Kidney tubule cell (primary cell): ENCODE data around the gene RPP40.
A peak's percentile ranks its signal among the peaks of the same experiment; 100 is the strongest.
"Not testable (repeated sequence)": the region's sequence is repeated elsewhere in the genome, so short reads cannot be mapped to it uniquely, and the experiment has no call there.

Experiments used
- DNase-seq: peaks from one replicate; pipeline ENCODE4 v3.0.0-alpha.2; 2018; ENCODE audit warnings: low spot score

The RPP40 gene

GRCh38 chr6:5003604-5004372, at the start of gene RPP40:
RPP40 (minus strand) TSS chr6:5004037; CDS start chr6:5004002, 35 bp downstream.
- DNase-seq = peak; percentile 96

- DNase-seq = no peak
These were observed 49.2 kb upstream of the RPP40 start for GRCh38 chr6:5053038-5053437.

GRCh38 chr6:5051394-5051793, 47.6 kb upstream of the RPP40 start:
- DNase-seq = no peak

- DNase-seq = no peak
These were observed 46.2 kb upstream of the RPP40 start for GRCh38 chr6:5050009-5050408.

DNA sequence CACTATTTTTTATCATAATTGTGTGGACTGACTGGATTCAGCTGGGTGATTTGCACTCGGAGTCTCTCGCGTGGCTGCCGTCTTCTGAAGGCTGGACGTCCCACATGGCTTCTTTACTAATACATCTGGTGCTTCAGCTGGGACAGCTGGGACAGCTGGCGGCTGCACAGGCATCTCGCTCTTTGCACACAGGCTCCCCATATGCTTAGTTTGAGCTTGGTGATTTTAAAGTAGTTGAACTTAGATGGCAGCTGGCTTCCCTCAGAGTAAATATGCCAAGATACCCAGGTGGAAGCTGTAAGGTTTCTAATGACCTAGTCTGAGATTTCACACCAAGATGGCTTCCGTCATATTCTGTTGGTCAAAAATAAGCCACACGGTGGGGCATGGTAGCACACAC, 42.6 kb upstream of the RPP40 start:
- DNase-seq = no peak

- DNase-seq = no peak
These were observed 41.6 kb upstream of the RPP40 start for GRCh38 chr6:5045416-5045815.

- no peak for DNase-seq
These were observed 41.0 kb upstream of the RPP40 start for GRCh38 chr6:5044866-5045265.

GRCh38 chr6:5042436-5042835, 38.6 kb upstream of the RPP40 start:
- DNase-seq = no peak

- DNase-seq = no peak
These were observed 38.1 kb upstream of the RPP40 start for GRCh38 chr6:5041955-5042354.

DNA sequence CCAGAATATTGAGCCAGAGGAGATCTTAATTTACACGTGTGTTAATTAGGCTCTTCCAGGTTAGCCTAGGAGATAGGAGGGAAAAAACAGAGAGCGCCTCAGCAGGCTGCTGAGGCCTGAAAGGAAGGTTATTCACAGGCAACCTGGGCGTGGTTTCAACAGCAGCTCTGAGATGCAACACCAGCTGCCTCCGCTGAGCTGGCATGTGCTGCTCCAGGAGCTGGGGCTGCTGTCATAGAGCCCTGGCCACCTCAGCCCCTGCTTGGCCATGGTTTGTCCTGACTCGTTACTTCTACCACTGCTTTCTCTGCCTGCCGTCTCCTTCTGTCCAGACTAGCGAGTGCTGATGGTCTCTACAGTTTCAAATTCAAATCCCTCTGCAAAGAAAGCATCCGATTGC, 32.4 kb upstream of the RPP40 start:
- no peak for DNase-seq

GRCh38 chr6:5034736-5035135, 30.9 kb upstream of the RPP40 start:
- DNase-seq = no peak

DNA sequence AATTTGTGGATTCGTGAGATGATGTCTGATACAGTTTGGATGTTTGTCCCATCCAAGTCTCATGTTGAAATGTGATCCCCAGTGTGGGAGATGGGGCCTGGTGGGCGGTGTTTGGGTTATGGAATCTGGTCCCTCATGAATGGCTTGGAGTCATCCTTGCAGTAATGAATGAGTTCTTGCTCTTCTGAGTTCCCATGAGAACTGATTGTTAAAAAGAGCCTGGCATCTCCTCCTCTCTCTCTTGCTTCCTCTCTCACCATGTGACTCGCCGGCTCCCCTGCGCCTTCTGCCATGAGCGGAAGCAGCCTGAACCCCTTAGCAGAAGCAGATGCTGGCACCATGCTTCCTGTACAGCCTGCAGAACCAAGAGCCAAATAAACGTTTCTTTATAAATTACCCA, 30.5 kb upstream of the RPP40 start:
- no peak for DNase-seq

GRCh38 chr6:5033214-5033904, 29.5 kb upstream of the RPP40 start:
- DNase-seq = not testable (repeated sequence)

GRCh38 chr6:5032706-5033105, 28.9 kb upstream of the RPP40 start:
- not testable (repeated sequence) for DNase-seq

GRCh38 chr6:5031150-5031549, 27.3 kb upstream of the RPP40 start:
- no peak for DNase-seq

- DNase-seq = peak; percentile 83
These were observed 26.8 kb upstream of the RPP40 start for GRCh38 chr6:5030596-5031136.

GRCh38 chr6:5029609-5030008, 25.8 kb upstream of the RPP40 start:
- DNase-seq = no peak

GRCh38 chr6:5028921-5029320, 25.1 kb upstream of the RPP40 start:
- no peak for DNase-seq

DNA sequence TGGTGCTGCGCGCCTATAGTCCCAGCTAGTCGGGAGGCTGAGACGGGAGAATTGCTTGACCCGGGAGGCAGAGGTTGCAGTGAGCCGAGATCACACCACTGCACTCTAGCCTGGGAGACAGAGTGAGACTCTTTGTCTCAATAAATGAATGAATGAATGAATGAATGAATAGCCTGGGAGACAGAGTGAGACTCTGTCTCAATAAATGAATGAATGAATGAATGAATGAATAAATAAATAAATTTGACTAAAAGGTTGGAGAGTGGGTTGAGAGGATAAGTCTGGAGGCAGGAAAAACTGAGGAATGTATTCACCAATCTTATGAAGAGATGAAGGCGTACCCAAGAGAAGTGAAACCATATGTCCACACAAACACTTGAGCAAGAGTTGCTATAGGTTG, 24.5 kb upstream of the RPP40 start:
- no peak for DNase-seq

DNA sequence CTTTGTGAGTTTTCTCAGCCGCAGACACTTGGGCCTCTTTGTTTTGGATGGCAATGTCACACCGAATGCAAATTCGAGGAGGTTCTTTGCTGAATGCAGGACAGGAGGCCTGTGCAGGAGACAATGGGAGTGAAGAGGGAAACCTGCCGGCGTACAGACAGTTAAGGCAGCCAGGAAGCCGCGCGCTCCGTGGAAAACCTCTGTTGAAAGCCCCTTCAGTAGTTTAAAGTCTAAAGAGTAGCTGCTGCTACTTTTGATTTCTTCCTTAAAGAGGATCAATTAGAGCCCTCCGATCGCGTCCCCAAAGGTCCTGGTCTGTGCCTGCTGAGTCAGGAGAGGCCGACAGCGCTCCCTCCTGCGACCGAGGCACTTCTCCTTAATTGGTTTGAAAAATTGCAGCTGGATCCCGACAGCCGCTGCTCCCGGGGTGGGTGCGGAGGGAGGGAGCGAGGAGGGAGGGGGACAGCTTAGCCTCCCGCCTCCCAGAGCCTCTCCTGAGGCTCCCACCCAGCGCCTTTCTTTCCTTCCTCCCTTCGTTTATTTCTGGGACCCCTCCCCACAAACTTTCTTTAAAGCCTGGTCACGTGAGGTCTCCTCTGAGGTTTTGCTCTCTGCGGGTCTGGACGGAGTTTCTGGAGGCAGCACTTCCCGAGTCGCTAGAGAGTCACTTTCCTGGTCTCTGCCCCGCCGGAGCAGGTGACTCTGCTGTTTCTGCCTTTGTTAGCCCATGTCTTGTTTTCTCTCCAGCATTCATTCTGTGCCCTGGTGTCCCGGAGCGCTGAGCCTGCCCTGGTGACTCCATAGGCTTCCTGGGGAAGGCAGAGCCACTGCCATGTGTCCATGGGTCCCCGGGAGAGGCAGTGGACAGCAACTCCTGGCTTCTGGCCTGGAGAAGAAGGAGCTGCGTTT, 22.3 kb upstream of the RPP40 start:
- peak; percentile 43 for DNase-seq

- no peak for DNase-seq
These were observed 20.1 kb upstream of the RPP40 start for GRCh38 chr6:5023923-5024322.

DNA sequence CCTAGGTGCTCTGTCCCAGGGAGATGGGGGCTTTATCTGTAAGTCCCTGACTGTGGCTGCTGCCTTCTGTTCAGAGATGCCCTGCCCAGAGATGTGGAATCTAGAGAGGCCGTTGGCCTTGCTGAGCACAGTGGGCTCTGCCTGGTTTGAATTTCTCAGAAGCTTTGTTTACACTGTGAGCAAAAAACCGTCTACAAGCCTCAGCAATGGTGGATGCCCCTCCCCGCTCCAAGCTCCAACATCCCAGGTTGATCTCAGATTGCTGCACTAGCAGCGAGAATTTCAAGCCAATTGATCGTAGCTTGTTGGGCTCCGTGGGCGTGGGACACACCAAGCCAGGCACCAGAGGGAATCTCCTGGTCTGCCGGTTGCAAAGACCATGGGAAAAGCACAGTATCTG, 16.3 kb upstream of the RPP40 start:
- no peak for DNase-seq
